H1 (cell line): Measurements from ENCODE around the gene C3. TPM values are rescaled to one million over a fixed set of nuclear protein-coding genes. Genes with fewer than 3 reads are reported as not detected.

Experiments used
- JUND ChIP-seq: IDR thresholded peaks from 2 replicates; pipeline ENCODE4 v1.6.1; 2011; ENCODE audit warnings: mild to moderate bottlenecking, improper control_type of control experiment, low read length
- SP1 ChIP-seq: IDR thresholded peaks from 2 replicates; pipeline ENCODE4 v1.6.1; 2011; ENCODE audit warnings: low read depth, low read length
- polyA plus RNA-seq, 7 experiments: library from polyadenylated mRNA; depleted of rRNA in 3 of 7; stranded (reverse) in 5 of 7; unstranded in 2 of 7; fragments of >200 nt in 5 of 7; fragments of 200-250 nt in 2 of 7; gene quantifications; 1 replicate in 5 of 7; 2 replicates in 1 of 7; 4 replicates in 1 of 7; pipeline versions ENCODE4 v1.2.1 to v1.2.3, GENCODE V29; 2011 to 2013; ENCODE audit warnings: missing spikeins in 2 of 7, mixed read lengths in 2 of 7
- total RNA-seq: library from RNA; stranded (reverse); fragmentation: NEBNext Ultra II Directional; extraction: Animal tissue kit (Norgen Biotek cat#: 25700); gene quantifications from 2 replicates; pipeline ENCODE4 v1.2.1, GENCODE V29; 2021
- TF ChIP-seq, protein P1 (sequence below): IDR thresholded peaks from 2 replicates; pipeline ENCODE4 v1.6.1; 2011; ENCODE audit warnings: low read length, improper control_type of control experiment

The C3 gene
- total and polyA plus RNA-seq, 2 of the 8 experiments (the other 6 are each of a cell fraction or from before 2014, with no cell fraction given): 6.4 to 12.8 TPM

DNA sequence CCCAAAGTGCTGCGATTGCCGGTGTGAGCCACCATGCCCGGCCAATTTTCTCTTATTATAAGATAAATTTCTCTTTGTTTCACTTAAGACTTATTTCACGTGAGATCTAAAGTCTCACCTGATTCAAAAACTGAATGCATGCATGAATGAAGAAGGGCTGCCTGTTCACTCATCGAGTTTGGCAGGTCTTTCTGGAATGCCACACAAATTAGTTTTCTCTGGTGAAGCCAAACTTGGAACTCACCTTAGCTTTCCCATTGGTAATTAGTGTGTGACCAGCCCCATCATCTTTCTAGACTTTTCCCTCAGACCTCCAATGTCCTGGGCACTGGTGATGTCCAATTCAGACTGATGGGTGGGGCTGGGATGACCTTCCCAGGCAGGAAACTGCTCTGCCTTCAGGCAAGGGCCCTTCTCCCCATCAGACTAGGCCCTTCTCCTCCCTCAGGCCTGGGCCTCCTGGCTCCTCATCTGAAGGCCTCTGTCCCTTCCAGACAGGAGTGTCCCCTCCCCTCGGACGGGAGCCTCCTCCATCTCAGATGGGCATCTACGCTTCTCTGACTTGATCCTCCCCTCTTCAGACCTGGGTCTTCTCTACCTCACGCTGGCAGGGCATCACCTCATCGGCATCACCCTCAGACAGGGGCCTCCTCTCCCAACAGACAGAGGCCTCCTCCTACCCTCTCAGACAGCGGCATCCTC lies 14.4 kb downstream of the C3 start (continued):
- TF ChIP-seq, protein P1, sequence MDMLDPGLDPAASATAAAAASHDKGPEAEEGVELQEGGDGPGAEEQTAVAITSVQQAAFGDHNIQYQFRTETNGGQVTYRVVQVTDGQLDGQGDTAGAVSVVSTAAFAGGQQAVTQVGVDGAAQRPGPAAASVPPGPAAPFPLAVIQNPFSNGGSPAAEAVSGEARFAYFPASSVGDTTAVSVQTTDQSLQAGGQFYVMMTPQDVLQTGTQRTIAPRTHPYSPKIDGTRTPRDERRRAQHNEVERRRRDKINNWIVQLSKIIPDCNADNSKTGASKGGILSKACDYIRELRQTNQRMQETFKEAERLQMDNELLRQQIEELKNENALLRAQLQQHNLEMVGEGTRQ: no peak
- no peak for TF ChIP-seq JUND
- TF ChIP-seq SP1: no peak
